ENCODE results near the gene KCNIP1. TPM values are rescaled to one million over a fixed set of nuclear protein-coding genes. Genes with fewer than 3 reads are reported as not detected.

The KCNIP1 gene
- total and polyA plus RNA-seq, 2 experiments from 2014 or later = 0.43 to 0.80 TPM

DNA sequence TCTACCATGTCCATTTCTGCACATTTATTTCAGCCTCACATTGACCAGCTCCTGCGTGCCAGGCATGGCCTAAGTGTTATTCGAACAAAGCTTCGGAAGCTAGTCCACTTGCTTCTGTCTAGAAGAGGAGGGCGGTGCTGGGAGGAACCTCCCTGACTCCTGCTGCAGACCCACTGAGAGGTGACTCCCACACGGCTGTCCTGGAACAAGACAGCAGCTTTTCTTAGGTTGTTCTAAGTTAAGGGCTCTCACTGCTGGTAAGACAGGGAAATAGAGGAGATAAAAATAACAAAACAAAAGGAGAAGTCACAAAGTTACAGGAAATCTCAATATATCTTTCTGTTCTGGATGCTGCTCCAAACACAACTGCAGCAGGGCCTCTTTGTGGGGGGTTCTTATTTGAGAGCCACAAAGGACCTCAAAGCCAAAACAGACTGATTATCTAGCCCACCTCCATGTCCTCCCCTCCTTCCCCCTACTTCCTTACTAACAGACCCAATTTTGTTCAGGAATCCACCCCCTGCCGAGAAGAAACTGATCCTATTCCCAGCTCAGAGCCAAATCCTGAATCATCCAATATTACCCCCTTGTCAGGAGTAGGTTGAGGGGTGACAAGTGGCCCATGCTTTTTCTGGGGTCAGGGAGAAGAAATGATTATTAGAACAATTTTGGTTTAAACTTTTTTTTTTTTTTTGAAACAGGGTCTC, 28.4 kb upstream of the KCNIP1 start:
- no peaks in the 10 kb centered on the region for H3K79me2 ChIP-seq
- no peaks in the 10 kb centered on the region for H3K4me1 ChIP-seq (ENCODE audit: insufficient read depth)
- H3K4me3 ChIP-seq = no peak overlapping the region
- no peak overlapping the region for H3K27ac ChIP-seq
- H3K9me3 ChIP-seq (ENCODE audit: low read depth) = no peaks in the 10 kb centered on the region
- TF ChIP-seq EZH2 (IDR thresholded peaks at IDR 0.05; ENCODE audit: borderline replicate concordance) = no peak
- no peak overlapping the region for H3K4me2 ChIP-seq
- H4K20me1 ChIP-seq (ENCODE audit: insufficient read depth, poor library complexity, severe bottlenecking) = no peaks in the 10 kb centered on the region
- DNase-seq (ENCODE audit: low spot score) = no peak
- 91% methylated on average over 6 of the region's 6 CpGs for WGBS (ENCODE audit: low lambda C conversion rate, missing lambda C conversion rate)
- H3K27me3 ChIP-seq = peaks cover 8% of the 10 kb centered on the region
- H3K9me2 ChIP-seq (replicated peaks; ENCODE audit: insufficient read depth) = no peaks in the 10 kb centered on the region
- H2AFZ ChIP-seq = no peak overlapping the region
- no peaks in the 10 kb centered on the region for H3K36me3 ChIP-seq (replicated peaks; ENCODE audit: insufficient read depth, low read depth)

DNA sequence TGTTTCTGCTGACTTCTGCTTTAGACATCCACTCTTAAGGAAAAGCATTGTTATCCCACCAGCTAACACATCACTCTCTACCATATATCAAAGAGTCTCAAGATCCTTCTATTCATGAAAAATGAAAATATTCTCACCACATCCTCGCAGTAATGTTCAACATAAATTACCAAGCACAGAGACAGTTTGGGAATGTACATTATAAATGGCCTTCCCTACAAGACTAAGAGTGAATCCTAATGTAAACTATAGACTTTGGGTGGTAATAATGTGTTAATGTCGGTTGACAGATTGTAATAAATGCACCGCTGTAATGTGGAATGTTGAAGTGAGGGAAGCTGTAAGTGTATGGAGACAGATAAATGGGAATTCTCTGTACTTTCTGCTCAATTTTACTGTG, 27.1 kb upstream of the KCNIP1 start:
- no peaks in the 10 kb centered on the region for H4K20me1 ChIP-seq (ENCODE audit: insufficient read depth, poor library complexity, severe bottlenecking)
- no peaks in the 10 kb centered on the region for H3K79me2 ChIP-seq
- no peaks in the 10 kb centered on the region for H3K9me2 ChIP-seq (replicated peaks; ENCODE audit: insufficient read depth)
- 75% methylated on average over 3 of the region's 3 CpGs for WGBS (ENCODE audit: low lambda C conversion rate, missing lambda C conversion rate)
- H3K4me3 ChIP-seq = no peak overlapping the region
- TF ChIP-seq CTCF (IDR thresholded peaks at IDR 0.05; ENCODE audit: poor library complexity) (no peak), EZH2 (IDR thresholded peaks at IDR 0.05; ENCODE audit: borderline replicate concordance) (no peak), EZH2phosphoT487 (IDR thresholded peaks at IDR 0.05; ENCODE audit: low read depth, severe bottlenecking, unreplicated experiment) (no peak)
- no peaks in the 10 kb centered on the region for H3K36me3 ChIP-seq (replicated peaks; ENCODE audit: insufficient read depth, low read depth)
- no peak for DNase-seq (ENCODE audit: low spot score)
- H3K27me3 ChIP-seq = no peaks in the 10 kb centered on the region
- no peak overlapping the region for H3K27ac ChIP-seq
- no peak overlapping the region for H3K4me2 ChIP-seq
- H3K4me1 ChIP-seq (ENCODE audit: insufficient read depth) = no peaks in the 10 kb centered on the region
- H3K9me3 ChIP-seq (ENCODE audit: low read depth) = no peaks in the 10 kb centered on the region
- H2AFZ ChIP-seq = no peak overlapping the region

GRCh38 chr5:170477906-170478305, 25.9 kb upstream of the KCNIP1 start:
- Histone ChIP-seq H3K27me3 (no peaks in the 10 kb centered on the region), H3K4me2 (no peak overlapping the region), H4K20me1 (ENCODE audit: insufficient read depth, poor library complexity, severe bottlenecking) (no peaks in the 10 kb centered on the region), H3K9me2 (replicated peaks; ENCODE audit: insufficient read depth) (no peaks in the 10 kb centered on the region), H3K9me3 (ENCODE audit: low read depth) (no peaks in the 10 kb centered on the region), H3K79me2 (no peaks in the 10 kb centered on the region), H3K4me1 (ENCODE audit: insufficient read depth) (no peaks in the 10 kb centered on the region), H3K4me3 (no peak overlapping the region), H3K27ac (no peak overlapping the region), H2AFZ (no peak overlapping the region), H3K36me3 (replicated peaks; ENCODE audit: insufficient read depth, low read depth) (no peaks in the 10 kb centered on the region)
- WGBS (ENCODE audit: low lambda C conversion rate, missing lambda C conversion rate) = 100% methylated on average over 1 of the region's 1 CpG
- no peak for TF ChIP-seq EZH2 (IDR thresholded peaks at IDR 0.05; ENCODE audit: borderline replicate concordance)
- no peak for TF ChIP-seq CTCF (IDR thresholded peaks at IDR 0.05; ENCODE audit: poor library complexity)
- no peak for TF ChIP-seq EZH2phosphoT487 (IDR thresholded peaks at IDR 0.05; ENCODE audit: low read depth, severe bottlenecking, unreplicated experiment)
- no peak for DNase-seq (ENCODE audit: low spot score)

- Histone ChIP-seq H3K4me1 (ENCODE audit: insufficient read depth) (no peaks in the 10 kb centered on the region), H4K20me1 (ENCODE audit: insufficient read depth, poor library complexity, severe bottlenecking) (no peaks in the 10 kb centered on the region), H2AFZ (no peak overlapping the region), H3K27ac (no peak overlapping the region), H3K36me3 (replicated peaks; ENCODE audit: insufficient read depth, low read depth) (no peaks in the 10 kb centered on the region), H3K9me2 (replicated peaks; ENCODE audit: insufficient read depth) (no peaks in the 10 kb centered on the region), H3K9me3 (ENCODE audit: low read depth) (no peaks in the 10 kb centered on the region), H3K79me2 (no peaks in the 10 kb centered on the region), H3K4me3 (no peak overlapping the region), H3K27me3 (no peaks in the 10 kb centered on the region), H3K4me2 (no peak overlapping the region)
- 86% methylated on average over 6 of the region's 6 CpGs for WGBS (ENCODE audit: low lambda C conversion rate, missing lambda C conversion rate)
- TF ChIP-seq EZH2 (IDR thresholded peaks at IDR 0.05; ENCODE audit: borderline replicate concordance) (no peak), EZH2phosphoT487 (IDR thresholded peaks at IDR 0.05; ENCODE audit: low read depth, severe bottlenecking, unreplicated experiment) (no peak), CTCF (IDR thresholded peaks at IDR 0.05; ENCODE audit: poor library complexity) (no peak)
- no peak for DNase-seq (ENCODE audit: low spot score)
Measured at GRCh38 chr5:170478306-170478705, 25.5 kb upstream of the KCNIP1 start.

Data from hepatocyte (in vitro differentiated cells).